CMK (cell line): Measurements from ENCODE around the gene APH1B.
A peak's percentile ranks its signal among the peaks of the same experiment; 100 is the strongest.
"Not testable (repeated sequence)": the region's sequence is repeated elsewhere in the genome, so short reads cannot be mapped to it uniquely, and the experiment has no call there.

Experiments
- DNase-seq: peaks from one replicate; pipeline ENCODE4 v3.0.0-alpha.2; 2010; ENCODE audit warnings: low read depth

The APH1B gene

GRCh38 chr15:63277038-63277892 lies at the start of gene APH1B:
APH1B (plus strand) TSS chr15:63277605; CDS start chr15:63277624, 19 bp downstream.
- DNase-seq, result peak; percentile 72

DNA sequence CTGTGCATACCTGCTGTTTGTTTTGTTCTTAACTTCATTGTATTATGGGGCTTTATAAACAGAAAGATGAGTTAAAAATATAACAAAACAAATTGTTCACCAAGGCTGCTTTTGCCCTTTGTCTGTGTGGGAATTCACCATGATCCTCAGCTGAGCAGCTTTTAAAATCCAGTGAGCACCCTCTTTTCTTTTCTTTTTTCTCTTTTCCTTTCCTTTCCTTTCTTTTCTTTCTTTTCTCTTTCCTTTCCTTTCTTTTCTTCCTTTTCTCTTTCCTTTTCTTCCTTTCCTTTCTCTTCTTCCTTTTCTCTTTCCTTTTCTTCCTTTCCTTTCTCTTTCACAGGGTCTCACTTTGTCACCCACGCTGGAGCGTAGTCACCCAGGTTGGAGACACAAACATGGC lies 49.7 kb upstream of the APH1B start:
- DNase-seq, result no peak

GRCh38 chr15:63231206-63231605 lies 46.2 kb upstream of the APH1B start:
- DNase-seq, result no peak

DNA sequence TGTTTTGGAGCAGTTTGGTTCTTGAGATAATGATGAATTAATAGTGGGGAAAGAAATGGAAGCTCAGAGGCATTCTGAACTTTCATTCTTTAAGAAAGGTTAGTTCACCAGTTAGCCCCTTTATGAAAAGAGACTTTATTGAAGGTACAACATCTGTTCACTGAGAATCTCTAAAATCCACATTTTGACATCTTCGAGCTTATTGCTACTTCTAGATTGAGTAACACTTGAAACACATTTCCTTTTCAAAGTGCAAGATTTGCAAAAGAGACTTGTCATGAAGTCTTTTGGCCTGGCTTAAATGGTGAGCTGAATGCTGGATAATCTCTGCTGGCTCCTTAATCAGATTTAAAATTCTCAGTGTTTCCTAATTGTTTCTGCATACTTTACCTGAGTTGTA lies 45.7 kb upstream of the APH1B start:
- DNase-seq, result no peak

DNA sequence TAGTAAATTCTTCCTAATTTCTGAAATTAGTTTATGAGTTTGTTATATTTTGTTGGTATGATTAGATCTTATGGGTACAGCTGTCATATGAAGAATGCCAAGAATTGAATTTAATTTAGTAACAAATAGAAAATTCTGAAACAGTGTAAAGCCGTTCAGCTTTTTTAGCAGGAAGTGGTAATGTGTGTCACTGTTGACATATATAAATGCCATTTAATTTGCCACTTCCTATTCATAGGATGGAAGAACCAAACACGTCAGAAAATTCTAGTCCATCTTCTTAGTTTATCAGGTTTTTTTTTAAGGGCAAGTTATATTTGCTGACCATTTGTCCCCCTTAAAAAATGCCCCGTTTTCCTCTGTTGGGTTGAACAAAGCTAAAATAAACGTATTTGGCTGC lies 45.0 kb upstream of the APH1B start:
- no peak for DNase-seq

GRCh38 chr15:63232943-63233342 lies 44.5 kb upstream of the APH1B start:
- no peak for DNase-seq

DNA sequence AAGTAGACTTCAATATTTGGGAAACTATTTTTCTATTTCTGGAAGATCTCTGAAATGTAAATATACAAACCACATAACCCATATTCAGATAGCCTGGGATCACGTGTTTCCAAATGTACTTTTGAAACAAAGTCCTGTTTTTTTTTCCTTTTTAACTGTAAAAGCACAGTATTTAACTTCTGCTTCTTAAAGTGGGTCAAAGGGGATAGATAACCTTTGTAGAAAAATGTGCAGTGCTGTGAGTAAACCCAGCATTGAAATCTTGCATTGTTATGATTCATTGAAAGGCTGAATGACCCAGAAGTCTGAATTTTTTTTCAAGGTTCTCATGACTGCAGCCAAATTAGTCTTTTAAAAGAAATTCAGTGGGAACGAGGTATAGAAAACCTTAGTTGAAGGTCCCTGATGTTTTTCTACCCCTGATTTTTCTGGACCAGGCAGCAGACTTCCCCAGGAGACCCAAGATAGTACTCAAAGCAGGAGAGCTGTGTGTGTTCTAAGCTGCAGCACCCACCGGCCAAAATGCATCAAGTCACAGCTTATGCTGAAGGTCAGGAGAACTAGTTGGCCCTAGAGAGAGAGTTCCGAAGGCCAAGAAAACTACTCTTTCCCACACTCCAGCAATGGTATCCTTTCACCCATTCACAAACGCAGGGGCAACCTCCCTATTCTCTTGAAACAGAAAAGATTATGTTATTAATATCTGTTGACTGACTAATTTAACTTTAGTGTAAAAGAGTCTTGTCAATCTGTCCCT lies 43.6 kb upstream of the APH1B start:
- DNase-seq, result no peak

- DNase-seq, result no peak
Measured at GRCh38 chr15:63234451-63234870, 42.9 kb upstream of the APH1B start.

DNA sequence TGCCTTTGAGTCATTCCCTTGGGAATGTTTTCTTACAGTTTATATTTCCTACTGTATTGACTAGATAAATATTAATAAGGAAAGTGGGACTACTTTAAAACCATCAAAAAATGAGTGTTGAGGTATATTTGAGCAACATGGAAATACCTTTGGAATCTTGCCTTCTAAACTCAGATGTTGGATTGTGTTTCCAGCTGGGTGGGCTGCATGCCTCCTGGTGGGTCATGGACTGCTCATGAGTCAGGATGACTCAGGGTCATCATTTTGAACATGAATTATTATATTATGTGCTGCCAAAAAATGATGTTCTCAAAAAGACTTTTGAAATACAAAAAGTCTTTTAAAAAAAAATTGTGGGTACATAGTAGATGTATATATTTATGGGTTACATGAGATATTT lies 41.1 kb upstream of the APH1B start:
- DNase-seq, result no peak

DNA sequence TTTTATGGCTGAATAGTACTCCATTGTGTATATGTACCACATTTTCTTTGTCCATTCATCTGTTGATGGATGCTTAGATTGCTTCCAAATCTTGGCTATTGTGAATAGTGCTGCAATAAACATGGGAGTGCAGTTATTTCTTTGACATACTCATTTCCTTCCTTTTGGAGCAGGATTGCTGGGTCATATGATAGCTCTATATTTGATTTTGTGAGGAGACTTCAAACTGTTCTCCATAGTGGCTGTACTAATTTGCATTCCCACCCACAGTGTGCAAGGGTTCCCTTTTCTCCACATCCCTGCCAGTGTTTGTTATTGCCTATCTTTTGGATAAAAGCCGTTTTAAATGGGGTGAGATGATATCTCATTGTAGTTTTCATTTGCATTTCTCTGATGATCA lies 40.3 kb upstream of the APH1B start:
- not testable (repeated sequence) for DNase-seq

DNA sequence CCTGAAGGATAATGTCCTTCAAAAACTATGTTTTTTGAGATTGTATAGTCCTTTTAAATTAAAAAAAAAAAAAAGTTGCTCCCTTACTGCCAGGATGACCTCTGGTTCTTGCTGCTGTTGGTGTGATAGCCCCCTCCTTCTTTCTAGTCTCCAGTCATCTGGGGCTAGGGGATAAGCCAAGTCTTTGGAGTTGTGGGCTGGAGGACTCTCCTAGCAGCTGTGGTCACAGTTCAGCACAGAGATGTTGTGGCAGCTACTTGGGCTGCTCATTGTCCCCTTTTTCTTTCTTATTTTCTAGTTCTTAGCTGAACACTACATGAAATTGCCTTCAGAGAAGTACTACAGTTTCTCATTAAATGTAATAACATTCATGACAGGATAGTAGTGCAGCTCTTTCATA lies 39.2 kb upstream of the APH1B start:
- DNase-seq, result no peak

DNA sequence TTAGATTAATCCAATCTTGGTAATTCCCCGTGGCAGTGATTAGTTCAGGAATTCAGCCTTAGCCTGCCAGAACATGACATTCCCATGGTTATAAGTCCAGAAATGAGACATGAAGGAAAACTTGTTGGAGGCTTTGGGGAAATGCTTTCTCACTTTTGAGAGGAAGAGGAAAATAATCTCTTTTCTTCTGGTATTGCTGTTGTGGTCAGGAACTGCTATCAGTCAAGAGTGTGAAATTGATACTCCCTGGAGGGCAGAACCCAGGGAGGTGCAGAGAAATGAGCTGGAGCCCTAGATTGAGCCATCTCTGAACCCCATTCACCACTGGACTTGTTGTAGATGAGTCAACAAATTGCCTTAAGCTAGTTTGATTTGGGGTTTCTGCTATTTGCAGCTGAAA lies 38.6 kb upstream of the APH1B start:
- no peak for DNase-seq

GRCh38 chr15:63240109-63240508 lies 37.3 kb upstream of the APH1B start:
- DNase-seq, result no peak

- no peak for DNase-seq
Measured at GRCh38 chr15:63241316-63241715, 36.1 kb upstream of the APH1B start.

DNA sequence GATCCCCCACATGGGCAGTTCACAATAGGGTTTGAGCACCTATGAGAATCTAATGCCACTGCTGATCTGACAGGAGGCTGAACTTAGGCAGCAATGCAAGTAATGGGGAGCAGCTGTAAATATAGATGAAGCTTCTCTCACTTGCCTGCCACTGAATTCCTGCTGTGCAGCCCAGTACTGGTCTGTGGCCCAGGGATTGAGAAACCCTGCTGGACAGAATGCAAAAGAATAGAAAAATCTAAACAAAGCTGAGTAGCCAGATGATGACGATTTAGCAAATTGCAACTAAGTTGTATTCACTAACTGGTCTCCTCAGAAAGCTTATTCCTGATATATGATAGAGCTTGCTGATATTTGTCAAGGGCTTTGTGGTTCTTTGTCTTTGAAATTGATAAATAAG lies 34.3 kb upstream of the APH1B start:
- no peak for DNase-seq

DNA sequence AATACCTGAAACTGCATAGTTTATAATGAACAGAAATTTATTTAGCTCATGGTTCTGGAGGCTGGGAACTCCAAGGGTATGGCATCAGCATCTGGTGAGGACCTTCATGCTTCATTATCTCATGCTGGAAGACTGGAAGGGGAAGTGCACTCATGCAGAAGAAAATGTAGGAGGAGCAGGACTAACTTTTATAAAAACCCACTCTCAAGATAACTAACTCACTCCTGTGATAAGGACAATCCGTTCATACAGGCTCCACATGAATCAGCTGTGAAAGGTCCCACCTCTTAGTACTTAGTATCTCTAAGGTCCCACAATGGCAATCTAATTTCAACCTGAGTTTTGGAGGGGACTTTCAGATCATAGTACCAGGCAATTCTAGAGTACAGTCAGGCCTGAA lies 33.6 kb upstream of the APH1B start:
- DNase-seq, result peak; percentile 31

- no peak for DNase-seq
Measured at GRCh38 chr15:63244399-63244798, 33.0 kb upstream of the APH1B start.

DNA sequence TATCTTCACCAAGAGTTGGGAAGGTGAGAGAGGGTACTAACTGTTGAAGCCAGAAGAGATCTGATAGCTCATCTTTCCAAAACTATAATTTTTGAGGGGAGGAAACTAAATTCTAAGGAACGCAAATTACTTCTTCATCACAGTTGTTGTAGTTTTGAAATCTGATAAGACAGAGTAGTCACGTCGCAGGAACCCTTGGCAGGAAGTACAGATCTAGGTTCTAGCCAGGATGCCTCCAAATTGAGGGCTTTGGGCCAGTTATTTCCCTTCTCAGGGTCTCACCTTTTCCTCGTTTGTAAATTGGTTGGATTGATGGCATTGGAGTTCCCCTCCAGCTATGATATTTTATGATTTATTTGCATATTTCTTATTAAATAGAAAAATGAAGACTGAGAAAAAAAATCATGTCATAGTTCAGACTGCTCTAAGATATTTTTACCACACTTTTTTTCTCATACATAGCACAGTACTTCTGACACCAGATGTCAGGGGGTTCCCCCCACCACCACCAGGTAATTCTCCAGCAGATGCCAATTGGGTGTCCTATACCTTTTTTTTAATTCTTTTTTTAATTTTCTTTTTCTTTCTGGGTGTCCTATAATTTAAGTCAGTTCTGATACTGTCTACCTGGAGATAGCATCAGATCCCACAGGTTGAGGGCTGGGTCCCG lies 32.3 kb upstream of the APH1B start:
- no peak for DNase-seq

DNA sequence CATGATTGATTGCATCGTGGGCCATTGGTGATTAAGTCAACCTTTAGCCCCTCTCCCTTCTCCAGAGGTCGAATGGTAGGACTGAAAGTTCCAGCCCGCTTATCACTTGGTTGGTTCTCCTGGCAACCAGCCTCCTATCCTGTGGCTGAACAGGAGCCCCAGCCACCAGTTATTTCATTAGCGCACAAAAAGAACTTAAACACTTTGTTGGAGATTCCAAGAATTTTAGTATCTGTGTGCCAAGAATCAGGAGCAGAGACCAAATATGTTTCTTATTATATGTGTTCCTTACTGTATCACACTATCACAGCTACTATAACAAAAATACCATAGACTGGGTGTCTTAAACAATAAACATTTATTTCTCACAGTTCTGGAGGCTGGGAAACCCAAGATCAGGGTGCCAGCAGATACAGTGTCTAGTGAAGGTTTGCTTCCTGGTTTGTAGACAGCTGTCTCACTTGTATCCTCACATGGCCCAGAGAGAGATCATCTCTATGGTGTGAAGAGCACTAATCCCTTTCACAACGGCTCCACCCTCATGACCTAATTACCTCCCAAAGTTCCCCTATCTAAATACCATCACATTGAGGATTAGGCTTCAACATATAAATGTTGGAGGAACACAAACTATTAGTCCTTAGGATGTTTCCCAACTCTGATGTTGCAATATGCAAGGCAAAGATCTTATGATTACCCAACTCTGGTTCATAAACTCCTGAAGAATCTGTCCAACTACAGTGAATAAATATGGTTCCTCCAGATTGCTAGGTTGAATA lies 30.5 kb upstream of the APH1B start:
- DNase-seq, result no peak

DNA sequence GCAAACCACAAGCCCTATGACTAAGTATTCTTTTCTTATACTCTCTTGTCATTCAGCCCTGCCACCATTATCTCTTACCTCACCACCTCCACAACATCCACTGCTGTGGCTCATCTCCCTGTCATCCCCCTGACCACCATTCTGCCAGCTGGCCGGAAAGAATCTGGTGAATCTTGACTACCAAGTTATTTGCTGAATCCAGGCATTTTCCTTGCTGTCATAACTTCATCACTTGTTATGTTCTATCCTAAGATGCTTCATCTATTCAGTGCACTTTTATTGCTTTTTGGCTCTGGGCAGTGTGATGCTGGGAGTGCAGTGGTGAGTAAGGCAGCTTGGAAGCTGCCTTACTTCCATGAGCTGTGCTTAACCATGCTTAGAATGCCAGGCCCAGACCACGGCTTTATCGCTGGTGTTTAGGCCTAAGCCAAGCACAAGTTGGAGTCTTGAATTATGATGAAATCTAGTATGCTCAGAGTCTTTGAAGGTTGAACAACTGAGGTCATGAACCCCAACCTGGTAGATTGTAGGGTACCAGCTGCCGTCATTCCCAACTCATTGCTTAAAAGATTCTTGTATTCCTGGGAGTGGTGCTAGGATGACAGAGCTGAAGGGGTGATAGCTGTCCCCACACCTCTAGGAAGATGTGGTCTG lies 27.0 kb upstream of the APH1B start:
- no peak for DNase-seq

GRCh38 chr15:63251701-63252100 lies 25.7 kb upstream of the APH1B start:
- DNase-seq, result no peak

DNA sequence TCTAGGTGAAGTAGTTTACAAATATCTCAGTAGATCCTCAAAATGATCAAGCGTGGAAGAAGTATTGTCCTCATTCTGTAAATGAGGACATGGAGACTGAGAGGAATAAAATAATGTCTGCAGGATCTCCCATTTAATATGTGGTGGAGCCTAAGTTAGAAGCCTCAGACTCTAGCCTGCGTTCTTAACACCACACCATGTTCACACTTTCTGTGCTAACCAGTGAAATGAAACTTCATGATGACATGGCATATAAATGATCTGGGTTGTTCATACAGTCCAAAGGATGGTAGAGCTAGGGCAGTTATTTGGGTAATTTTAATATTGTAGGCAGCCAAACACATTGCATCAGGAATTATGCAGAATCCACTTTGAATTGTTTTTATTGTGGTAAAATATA lies 25.1 kb upstream of the APH1B start:
- no peak for DNase-seq
